Measurements from ENCODE around the gene VCAN. TPM values are rescaled to one million over a fixed set of nuclear protein-coding genes. Genes with fewer than 3 reads are reported as not detected.

The VCAN gene
- total and polyA plus RNA-seq, 2 of the 8 experiments (the other 6 are each of a cell fraction or from before 2014, with no cell fraction given) = 146 to 404 TPM

GRCh38 chr5:83507431-83507830, 35.9 kb downstream of the VCAN start:
- no peak overlapping the region for H2AFZ ChIP-seq (ENCODE audit: low read length)
- H4K20me1 ChIP-seq (replicated peaks in 1 of 2; ENCODE audit: control insufficient read depth in 1 of 2, insufficient read depth in 2 of 2, low read length in 2 of 2) = peaks cover 0 to 3% of the 10 kb centered on the region in 2 experiments
- no peak overlapping the region for H3K23ac ChIP-seq (ENCODE audit: insufficient read length)
- peaks cover 0 to 18% of the 10 kb centered on the region in 2 experiments; a peak in 2 of 4 replicates for H3K79me2 ChIP-seq (ENCODE audit: control insufficient read depth in 1 of 2, insufficient read depth in 2 of 2, low read length in 2 of 2)
- H3K18ac ChIP-seq (ENCODE audit: extremely low read depth, low read length) = no peak overlapping the region
- H2BK120ac ChIP-seq (replicated peaks; ENCODE audit: low read depth, low read length) = no peak overlapping the region
- H4K5ac ChIP-seq (ENCODE audit: insufficient read length, low read depth, low read length) = no peak overlapping the region
- FAIRE-seq (no peak), DNase-seq (ENCODE audit: low read depth in 1 of 2, low spot score in 2 of 2) (no peak)
- no peaks in the 10 kb centered on the region for H3K79me1 ChIP-seq (ENCODE audit: low read depth, low read length)
- no peak overlapping the region for H3K4me3 ChIP-seq (ENCODE audit: extremely low read depth in 1 of 4, insufficient read depth in 2 of 4, low read depth in 3 of 4, low read length in 4 of 4)
- H3K56ac ChIP-seq (replicated peaks; ENCODE audit: insufficient read length, low read depth, low read length) = no peak overlapping the region
- no peak overlapping the region for H3K27ac ChIP-seq (ENCODE audit: low read depth, low read length)
- H3K23me2 ChIP-seq (ENCODE audit: low read depth, low read length) = no peaks in the 10 kb centered on the region
- no peak overlapping the region for H4K8ac ChIP-seq (ENCODE audit: extremely low read depth, insufficient read depth, low read length)
- H3K9ac ChIP-seq (replicated peaks in 1 of 4; ENCODE audit: extremely low read depth in 1 of 4, low read depth in 3 of 4, low read length in 3 of 4) = no peak overlapping the region
- no peak overlapping the region for H2AK5ac ChIP-seq (ENCODE audit: low read depth, low read length)
- 89% methylated on average over 1 of the region's 1 CpG; no CpG with 5 or more reads in 1 of the 2 experiments for WGBS, 2 experiments (ENCODE audit: extremely low coverage in 1 of 2, insufficient coverage in 1 of 2, insufficient read length in 1 of 2, insufficient replicate concordance in 2 of 2, low coverage in 1 of 2, low lambda C conversion rate in 2 of 2, missing lambda C conversion rate in 1 of 2)
- H3K9me3 ChIP-seq (ENCODE audit: insufficient read depth in 2 of 2, low read depth in 1 of 2, low read length in 1 of 2) = peaks cover 6 to 15% of the 10 kb centered on the region in 2 experiments
- H2BK15ac ChIP-seq (ENCODE audit: low read length) = no peak overlapping the region
- no peak overlapping the region for H2BK12ac ChIP-seq (ENCODE audit: low read depth, low read length)
- no peak overlapping the region for H4K91ac ChIP-seq (replicated peaks; ENCODE audit: insufficient read length, low read length)
- H3K14ac ChIP-seq (ENCODE audit: insufficient read length) = no peak overlapping the region
- no peaks in the 10 kb centered on the region for H3K27me3 ChIP-seq (replicated peaks in 1 of 4; ENCODE audit: control insufficient read depth in 3 of 4, extremely low read depth in 1 of 4, insufficient read depth in 3 of 4, low read length in 3 of 4)
- no peak overlapping the region for H2BK5ac ChIP-seq (ENCODE audit: low read depth, low read length)
- no peak overlapping the region for H3K4me2 ChIP-seq (ENCODE audit: insufficient read depth in 1 of 2, low read depth in 2 of 2, low read length in 2 of 2)
- H2BK20ac ChIP-seq (ENCODE audit: low read length) = no peak overlapping the region
- peaks cover 8 to 48% (median 24%) of the 10 kb centered on the region in 4 experiments for H3K36me3 ChIP-seq (ENCODE audit: control insufficient read depth in 2 of 4, insufficient read depth in 4 of 4, low read length in 3 of 4)
- ChIA-PET POLR2A (ENCODE audit: partially characterized antibody) (interaction anchor here (0.7 kb wide), 1 partner anchor 35 kb away, joined by 3 read pairs; no protein-coding TSS in a partner anchor), CTCF (ENCODE audit: partially characterized antibody) (no interaction called here)
- no peak overlapping the region for H3K4ac ChIP-seq (replicated peaks; ENCODE audit: insufficient read length, low read depth, low read length)
- no peaks in the 10 kb centered on the region for H3K4me1 ChIP-seq (replicated peaks in 1 of 4; ENCODE audit: control insufficient read depth in 3 of 4, insufficient read depth in 4 of 4, low read length in 3 of 4)
- TF ChIP-seq NANOG (IDR thresholded peaks at IDR 0.05; ENCODE audit: insufficient read depth, low read depth, low read length, poor library complexity, severe bottlenecking) (no peak), JUND (IDR thresholded peaks at IDR 0.05; ENCODE audit: low read length) (no peak), CBX5 (IDR thresholded peaks at IDR 0.05; ENCODE audit: low read depth, low read length) (no peak), SP2 (IDR thresholded peaks at IDR 0.05; ENCODE audit: low read length) (no peak), HDAC6 (IDR thresholded peaks at IDR 0.05; ENCODE audit: low read depth, low read length) (no peak), MAFK (IDR thresholded peaks at IDR 0.05; ENCODE audit: low read depth, low read length) (no peak), SRF (IDR thresholded peaks at IDR 0.05; ENCODE audit: low read depth, low read length) (no peak), ATF2 (IDR thresholded peaks at IDR 0.05; ENCODE audit: low read length) (no peak), TAF7 (optimal IDR thresholded peaks at IDR 0.05; ENCODE audit: borderline replicate concordance, low read depth, low read length) (no peak), USF2 (IDR thresholded peaks at IDR 0.05; ENCODE audit: low read length) (no peak), POLR2A (IDR thresholded peaks at IDR 0.05; ENCODE audit: control extremely low read depth in 1 of 2, low read depth in 2 of 2, low read length in 2 of 2) (no peak), KDM4A (IDR thresholded peaks at IDR 0.05; ENCODE audit: low read depth, low read length, severe bottlenecking) (no peak)

Measured in H1 (cell line).